ENCODE measurements around the gene GTF2I.
"Not testable (repeated sequence)": the region's sequence is repeated elsewhere in the genome, so short reads cannot be mapped to it uniquely, and the experiment has no call there.

GTF2I gene

GRCh38 chr7:74766991-74767390 is 109.5 kb downstream of the GTF2I start:
- not testable (repeated sequence) for FAIRE-seq; DNase-seq (ENCODE audit: extremely low spot score, insufficient read length, low read depth)

DNA sequence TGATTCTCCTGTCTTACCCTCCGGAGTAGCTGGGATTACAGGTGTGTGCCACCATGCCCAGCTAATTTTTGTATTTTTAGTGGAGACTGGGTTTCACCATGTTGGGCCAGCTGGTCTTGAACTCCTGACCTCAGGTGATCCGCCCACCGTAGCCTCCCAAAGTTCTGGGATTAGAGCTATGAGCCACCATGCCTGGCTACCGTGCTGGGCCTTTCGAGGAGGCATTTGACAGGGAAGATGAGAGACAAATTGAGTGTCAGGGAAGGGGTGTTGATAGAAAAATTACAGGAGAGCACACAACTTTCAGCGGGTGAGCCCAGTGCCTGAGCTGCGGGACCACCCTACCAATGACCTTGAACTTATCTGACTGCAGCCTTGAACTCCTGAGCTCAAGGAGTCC is 112.5 kb downstream of the GTF2I start:
- not testable (repeated sequence) for DNase-seq (ENCODE audit: extremely low spot score, insufficient read length, low read depth); FAIRE-seq

- not testable (repeated sequence) for FAIRE-seq; DNase-seq (ENCODE audit: extremely low spot score, insufficient read length, low read depth)
Measured at GRCh38 chr7:74772093-74772492, 114.6 kb downstream of the GTF2I start.

DNA sequence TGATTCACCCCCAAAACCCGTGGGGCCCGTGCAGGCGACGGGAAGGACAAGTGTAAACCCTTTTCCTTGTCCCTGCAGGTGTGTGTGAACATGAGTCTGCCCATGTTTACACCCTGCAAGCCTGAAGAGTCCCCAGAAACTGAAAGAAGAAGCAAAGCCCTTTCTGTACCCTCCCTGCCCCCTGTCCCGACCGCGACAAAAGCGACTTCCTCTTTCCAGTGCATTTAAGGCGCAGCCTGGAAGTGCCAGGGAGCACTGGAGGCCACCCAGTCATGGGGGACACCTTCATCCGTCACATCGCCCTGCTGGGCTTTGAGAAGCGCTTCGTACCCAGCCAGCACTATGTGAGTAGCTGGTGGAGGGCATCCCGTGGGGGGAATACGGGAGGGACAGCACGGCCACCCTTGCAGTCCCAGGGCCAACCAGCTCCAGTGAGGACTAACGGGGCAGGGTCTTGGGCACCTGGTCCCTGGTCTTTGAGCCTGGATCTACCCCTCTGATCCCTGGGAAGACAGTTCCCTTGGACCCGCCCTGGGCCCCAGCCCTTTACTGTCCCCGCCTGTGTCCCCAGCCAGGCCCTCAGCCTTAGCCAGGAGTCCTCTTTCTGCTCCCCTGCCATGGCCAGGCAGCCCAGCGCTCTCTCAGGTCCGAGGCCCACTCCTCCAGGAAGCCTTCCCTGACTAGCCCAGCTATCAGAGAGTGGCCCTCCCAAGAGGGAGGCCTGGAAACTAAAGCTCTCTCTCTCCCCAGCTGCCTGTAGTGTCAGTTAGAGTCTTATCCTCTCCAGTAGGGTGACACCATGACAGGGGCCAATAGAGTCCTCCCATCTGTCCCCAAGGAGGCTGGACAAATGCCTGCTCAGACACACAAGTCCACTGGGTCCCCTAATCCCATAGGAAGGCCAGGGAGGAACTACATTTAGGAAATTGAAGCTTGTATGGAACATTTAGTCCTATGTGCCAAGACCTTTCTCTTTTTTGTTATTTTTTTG is 116.5 kb downstream of the GTF2I start, which contains the start of gene NCF1:
NCF1 (plus strand) TSS at position 252 of the 991 bp plus-strand sequence; CDS start at position 273, 21 bp downstream.
- not testable (repeated sequence) for DNase-seq (ENCODE audit: extremely low spot score, insufficient read length, low read depth); FAIRE-seq

DNA sequence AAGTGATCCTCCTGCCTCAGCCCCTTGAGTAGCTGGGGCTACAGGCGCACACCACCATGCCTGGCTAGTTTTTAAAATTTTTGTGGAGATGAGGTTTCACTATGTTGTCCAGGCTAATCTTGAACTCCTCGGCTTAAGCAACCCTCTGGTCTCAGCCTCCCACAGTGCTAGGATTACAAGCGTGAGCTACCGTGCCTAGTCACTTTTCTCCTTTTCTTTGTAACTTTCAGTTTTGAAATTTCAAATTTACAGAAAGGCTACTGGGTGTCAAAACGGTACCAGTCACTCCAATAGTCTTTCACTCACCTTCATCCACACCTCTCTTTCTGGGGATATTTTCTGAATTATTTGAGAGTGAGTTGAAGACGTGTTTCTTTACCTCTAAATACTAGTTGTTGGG is 117.6 kb downstream of the GTF2I start:
- not testable (repeated sequence) for FAIRE-seq; DNase-seq (ENCODE audit: extremely low spot score, insufficient read length, low read depth)

DNA sequence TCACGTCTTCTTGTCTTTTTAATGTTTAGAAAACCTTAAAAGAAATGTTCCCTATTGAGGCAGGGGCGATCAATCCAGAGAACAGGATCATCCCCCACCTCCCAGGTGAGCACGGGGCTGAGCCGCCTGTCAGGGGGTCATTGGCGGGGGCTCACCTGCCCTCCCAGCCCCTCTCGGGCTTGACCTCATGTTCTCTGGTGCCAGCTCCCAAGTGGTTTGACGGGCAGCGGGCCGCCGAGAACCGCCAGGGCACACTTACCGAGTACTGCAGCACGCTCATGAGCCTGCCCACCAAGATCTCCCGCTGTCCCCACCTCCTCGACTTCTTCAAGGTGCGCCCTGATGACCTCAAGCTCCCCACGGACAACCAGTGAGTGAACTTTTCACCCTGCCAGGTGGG is 121.5 kb downstream of the GTF2I start:
- not testable (repeated sequence) for DNase-seq (ENCODE audit: extremely low spot score, insufficient read length, low read depth); FAIRE-seq

DNA sequence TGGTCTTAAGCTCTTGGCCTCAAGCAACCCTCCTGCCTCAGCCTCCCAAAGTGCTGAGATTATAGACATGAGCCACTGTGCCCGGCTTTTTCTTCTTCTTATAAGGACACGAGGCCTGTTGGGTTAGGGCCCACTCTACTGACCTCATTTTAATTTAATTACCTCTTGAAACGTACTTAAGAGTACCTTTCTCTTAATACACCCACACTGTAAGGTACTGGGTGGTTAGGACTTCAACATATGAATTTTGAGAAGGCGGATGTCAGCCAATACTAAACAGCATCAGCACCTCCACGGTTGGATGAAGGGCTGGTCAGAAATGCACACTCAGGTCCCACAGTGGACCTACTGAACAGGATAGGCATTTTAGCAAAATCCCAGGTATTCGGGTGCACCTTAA is 124.2 kb downstream of the GTF2I start:
- not testable (repeated sequence) for FAIRE-seq; DNase-seq (ENCODE audit: extremely low spot score, insufficient read length, low read depth)

DNA sequence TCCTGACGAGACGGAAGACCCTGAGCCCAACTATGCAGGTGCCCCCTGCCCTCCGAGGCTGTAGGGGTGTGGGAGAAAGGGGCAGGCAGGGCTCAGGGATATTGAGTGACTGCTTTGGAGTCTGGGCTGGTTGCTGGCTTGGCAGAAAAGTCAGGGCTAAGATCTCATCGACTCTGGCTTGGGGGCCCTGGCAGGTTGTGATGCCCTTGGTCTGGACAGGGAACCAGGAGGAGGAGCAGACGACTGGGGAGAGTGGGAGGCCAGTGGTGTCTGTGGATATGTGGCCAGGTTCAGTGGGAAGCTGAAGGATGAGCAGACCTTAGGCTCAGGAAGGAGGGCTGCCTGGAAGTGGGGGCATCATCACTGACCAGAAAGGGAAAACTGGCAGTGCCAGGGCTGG is 126.1 kb downstream of the GTF2I start:
- not testable (repeated sequence) for FAIRE-seq; DNase-seq (ENCODE audit: extremely low spot score, insufficient read length, low read depth)

GRCh38 chr7:74788369-74789150 is 131.0 kb downstream of the GTF2I start:
- DNase-seq (ENCODE audit: extremely low spot score, insufficient read length, low read depth); FAIRE-seq: not testable (repeated sequence)

DNA sequence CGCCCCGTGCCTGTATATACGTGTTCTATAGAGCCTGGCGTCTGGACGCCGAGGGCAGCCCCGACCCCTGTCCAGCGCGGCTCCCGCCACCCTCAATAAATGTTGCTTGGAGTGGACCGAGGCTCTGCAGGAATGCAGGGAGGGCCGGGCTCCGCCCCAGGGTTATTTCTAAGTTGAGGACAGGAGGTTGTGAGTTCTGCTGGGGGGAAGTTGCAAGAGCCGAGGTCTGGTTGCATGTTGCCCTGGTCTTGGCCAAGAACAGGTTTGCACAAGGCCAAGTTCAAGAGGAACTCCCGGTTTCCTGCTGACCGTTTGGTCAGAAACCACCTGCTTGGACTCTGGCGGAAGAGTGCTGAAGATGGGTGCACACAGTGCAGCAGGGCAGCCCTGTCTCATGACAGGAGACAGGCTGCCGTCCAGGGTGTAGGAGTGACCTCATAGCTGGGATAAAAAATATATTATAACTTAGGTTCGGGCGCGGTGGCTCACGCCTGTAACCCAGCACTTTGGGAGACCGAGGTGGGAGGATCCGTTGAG is 131.8 kb downstream of the GTF2I start:
- DNase-seq (ENCODE audit: extremely low spot score, insufficient read length, low read depth); FAIRE-seq: not testable (repeated sequence)

GRCh38 chr7:74797848-74798622 is 140.5 kb downstream of the GTF2I start:
- DNase-seq (ENCODE audit: extremely low spot score, insufficient read length, low read depth); FAIRE-seq: not testable (repeated sequence)

DNA sequence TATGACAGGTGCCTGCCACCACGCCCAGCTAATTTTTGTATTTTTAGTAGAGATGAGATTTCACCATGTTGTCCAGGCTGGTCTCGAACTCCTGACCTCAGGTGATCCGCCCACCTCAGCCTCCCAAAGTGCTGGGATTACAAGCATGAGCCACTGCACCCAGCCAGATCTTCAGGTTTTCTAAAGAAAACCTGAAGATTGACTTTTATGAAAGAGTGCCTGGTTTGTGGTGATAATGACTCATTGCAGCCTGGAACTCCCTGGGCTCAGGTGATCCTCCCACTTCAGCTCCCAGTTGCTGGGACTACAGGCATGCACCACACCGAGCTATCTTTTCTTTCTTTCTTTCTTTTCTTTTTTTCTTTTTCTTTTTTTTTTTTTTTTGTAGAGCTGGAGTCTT is 141.1 kb downstream of the GTF2I start:
- not testable (repeated sequence) for FAIRE-seq; DNase-seq (ENCODE audit: extremely low spot score, insufficient read length, low read depth)

All from GM18507 (cell line).